ENCODE measurements around the gene ITPRID2.

The ITPRID2 gene

GRCh38 chr2:181882246-181883020 lies 9.1 kb upstream of the ITPRID2 start:
- no peak for DNase-seq

DNA sequence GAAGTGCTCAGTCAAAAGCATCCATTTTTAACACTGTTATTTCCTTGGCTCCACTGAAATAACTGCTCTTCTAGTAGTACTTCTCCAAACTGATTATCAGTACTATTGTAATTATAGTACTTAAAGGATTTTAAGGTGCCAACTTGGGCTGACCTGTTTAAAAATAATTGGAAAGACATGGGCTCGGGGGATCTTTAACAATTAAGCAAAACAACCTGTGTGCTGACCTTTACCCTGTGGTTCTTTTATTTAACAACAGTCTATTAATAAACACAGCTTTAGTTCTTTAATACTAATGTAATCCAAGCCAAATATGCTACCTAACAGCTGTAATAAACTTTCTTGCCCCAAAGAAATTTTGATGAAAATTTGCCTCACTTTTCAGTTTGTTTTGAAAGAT lies 6.9 kb upstream of the ITPRID2 start:
- DNase-seq, result no peak

DNA sequence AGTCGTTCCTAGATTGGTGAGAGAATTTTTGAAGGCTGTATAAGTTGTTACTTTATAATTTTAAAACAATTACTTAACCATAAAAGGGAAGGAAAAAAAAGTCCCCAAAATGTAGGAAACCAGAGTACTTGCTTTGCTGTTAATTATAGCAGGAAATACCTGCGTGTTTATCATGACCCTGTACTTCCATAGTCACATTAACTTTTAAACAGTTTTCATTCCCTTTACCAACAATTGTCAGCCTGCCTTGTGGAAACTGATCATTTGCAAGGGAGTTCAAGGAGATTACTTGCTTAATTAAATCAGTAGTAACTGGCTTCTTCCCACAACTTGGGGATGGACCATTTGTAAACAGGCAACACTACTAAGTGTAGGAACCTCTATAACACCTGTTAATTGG lies 6.4 kb upstream of the ITPRID2 start:
- no peak for DNase-seq

DNA sequence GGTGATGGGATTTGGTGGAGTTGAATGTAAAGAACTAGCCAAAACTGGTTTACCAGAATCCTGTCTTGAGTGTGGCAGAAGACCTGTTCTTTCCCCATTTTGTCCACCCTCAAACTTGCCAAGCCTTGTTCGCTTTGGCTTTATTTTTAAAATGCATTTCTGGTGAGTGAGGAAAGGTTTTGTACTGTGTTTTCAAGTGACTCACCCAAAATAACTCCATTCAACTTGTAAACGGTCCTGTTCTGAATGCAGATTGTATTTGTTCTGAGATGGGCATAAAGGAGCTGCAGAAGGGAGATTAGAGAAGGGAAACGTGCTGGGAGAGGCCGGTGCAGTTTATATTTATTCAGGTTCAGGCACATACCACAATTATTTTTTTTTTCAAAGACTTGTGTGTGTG lies 5.3 kb upstream of the ITPRID2 start:
- DNase-seq, result no peak

DNA sequence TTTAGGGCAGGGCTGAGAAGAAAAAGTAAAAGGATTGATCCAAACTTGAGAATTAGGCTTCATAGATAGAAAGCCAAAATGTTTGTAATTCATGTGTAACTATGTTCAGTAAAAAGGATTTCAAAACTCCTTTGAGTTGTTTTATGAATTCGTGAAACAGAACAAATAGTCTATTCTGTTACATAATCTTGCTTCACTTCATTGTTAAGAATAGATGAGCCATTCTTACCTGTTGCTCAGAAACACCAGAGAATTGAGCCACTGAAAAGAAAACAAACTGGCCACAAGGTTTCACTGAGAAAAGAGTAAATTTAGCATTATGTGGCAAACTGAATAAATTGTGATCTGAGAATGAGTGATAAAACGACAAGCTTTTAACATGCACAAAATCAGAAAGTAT lies 4.5 kb upstream of the ITPRID2 start:
- DNase-seq, result no peak

DNA sequence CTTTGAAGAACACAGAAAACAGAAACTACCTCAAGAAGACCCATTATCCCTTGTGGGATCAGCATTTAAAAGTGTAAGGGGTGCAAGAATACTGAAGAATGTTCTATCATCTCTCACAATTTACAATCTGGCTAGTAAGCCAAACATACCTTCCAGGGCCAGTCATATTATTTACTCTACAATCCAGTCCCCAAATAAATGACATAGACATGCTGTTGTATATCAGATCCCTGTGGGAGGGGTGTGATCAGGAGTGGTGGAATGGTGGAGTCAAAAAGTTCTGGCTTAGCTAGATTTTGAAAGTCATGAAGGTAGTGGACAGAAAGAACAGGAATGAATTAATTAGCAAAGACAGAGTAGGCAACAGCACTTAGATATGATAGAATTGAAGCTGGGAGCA lies 1.8 kb upstream of the ITPRID2 start:
- no peak for DNase-seq

DNA sequence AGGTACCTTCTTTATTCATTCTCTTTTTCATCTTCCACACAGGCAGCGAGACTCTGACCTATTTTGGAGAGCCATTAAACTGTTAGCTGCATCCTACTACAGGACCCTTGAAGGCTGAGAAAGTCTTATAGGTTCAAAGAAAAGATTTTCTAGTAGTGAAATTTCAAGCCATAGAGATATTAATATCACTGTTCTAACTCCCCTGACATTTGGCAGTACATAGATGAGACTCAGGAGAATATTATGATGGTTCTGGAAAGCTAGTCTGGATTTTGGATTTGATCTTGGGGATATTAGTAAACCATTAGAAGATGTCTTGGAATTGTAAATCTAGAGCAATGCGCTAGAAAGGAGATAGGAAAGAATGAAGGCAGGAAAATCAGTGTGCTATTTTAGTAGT lies 1.3 kb upstream of the ITPRID2 start:
- no peak for DNase-seq

GRCh38 chr2:181891966-181892798 lies 652 bp downstream of the ITPRID2 start:
- peak; percentile 70 for DNase-seq

GRCh38 chr2:181892799-181893435 lies 1.4 kb downstream of the ITPRID2 start:
- no peak for DNase-seq

DNA sequence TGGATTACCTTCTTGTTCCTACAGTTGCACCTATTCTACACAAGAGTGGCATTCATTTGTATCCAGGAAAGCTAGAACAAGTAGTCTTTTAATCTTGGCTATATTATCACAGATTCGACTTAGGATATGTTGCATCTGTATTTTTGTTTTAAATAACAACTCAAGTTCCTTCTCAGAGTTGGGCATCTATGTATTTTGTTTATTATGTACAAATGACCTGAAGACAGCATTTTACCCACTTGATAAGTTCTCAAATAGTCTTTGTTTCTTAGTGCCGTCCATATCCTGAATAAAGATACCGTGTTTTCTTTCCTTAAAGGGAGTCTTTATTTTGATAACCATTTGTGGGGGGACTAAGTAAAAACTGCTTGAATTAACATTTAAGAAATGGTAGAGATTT lies 2.9 kb downstream of the ITPRID2 start:
- DNase-seq, result no peak

- no peak for DNase-seq
Observed at GRCh38 chr2:181895818-181896217, 4.3 kb downstream of the ITPRID2 start.

GRCh38 chr2:181896286-181896685 lies 4.8 kb downstream of the ITPRID2 start:
- DNase-seq, result no peak

GRCh38 chr2:181900007-181900651 lies 8.6 kb downstream of the ITPRID2 start:
- no peak for DNase-seq

GRCh38 chr2:181902625-181903024 lies 11.1 kb downstream of the ITPRID2 start:
- DNase-seq, result no peak

DNA sequence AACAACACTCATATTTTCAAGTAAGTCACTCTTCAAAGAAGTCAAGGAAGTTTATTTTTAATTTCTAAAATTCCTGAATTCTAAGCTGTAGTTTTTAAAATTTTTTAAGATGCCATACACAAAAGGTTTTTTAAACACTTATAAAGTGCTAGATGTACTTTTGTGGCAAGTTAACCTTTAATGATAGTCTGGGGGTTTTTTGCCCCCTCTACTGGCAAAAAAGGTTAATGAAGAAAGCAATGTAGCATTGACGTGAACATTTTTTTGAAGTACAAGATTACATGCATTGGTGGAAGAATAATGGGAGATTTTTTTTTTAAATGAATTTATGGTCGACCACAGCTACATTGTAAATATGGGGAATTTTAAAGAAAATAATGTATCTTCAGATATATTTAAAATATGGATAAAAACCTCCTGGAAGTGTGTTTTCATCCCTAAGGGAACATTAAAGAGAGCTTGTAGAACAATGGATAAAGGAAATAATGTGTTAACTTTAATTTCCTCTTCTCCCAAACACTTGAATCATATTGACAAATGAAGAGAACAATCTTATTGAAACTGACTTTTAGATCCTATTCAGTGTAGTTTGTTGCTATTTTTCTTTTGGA lies 12.6 kb downstream of the ITPRID2 start:
- no peak for DNase-seq

GRCh38 chr2:181907057-181907456 lies 15.5 kb downstream of the ITPRID2 start:
- no peak for DNase-seq

DNA sequence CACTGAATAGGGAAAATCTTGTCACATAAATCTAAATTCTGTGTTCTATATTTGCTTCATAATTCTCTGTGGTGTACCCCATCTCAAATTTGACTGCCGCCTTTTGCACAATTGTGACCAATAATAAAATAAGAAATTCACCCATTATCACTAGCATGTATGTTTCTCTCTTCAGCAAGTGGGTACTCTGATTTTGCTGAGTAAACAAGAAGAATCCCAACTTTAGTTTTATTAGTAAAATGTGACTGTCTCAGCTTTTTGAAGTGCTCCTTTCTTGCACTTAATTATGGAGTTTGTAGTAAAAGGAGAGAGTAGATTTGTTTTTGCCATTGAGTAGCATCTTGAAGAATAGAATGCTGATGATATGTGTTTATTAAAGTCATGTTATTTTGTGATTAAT lies 16.1 kb downstream of the ITPRID2 start:
- DNase-seq, result no peak

DNA sequence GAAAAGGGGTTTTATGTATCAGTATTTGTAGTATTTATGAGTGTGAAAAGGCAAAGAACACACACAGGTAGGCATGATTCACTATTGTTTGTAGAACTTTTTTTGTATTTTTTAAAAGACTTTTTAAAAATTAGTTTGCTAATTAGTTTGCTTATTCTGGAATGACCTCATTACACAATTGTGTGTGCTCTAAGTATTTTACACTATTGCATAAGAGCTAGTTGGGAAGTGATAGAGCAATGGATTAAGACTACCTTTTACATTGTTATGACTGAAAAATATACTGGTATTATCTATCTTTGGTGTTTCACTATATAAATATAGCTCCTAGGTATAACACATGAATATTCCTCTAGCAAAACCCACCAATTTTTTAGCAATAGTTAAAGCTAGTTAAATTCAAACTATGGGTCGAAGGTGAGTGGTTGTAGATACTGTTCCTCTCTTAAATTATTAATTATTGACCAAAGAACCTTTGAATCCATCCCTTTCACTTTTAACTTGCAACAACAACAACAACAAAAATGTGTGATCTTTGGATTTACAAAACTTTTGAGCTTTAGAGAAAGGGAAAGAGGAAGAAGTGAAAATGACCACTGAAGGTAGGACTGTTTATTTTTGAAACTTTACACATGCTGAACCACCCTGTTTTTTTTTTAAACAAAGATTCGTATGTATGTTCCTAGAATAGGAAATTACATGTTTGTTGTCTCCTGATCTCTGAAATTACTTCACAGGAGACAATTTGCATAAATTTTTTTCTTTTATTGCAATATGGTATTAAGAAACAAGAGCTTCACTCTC lies 18.7 kb downstream of the ITPRID2 start:
- DNase-seq, result no peak

- DNase-seq, result no peak
Observed at GRCh38 chr2:181911830-181912229, 20.3 kb downstream of the ITPRID2 start.

- no peak for DNase-seq
Observed at GRCh38 chr2:181915102-181915501, 23.6 kb downstream of the ITPRID2 start.

DNA sequence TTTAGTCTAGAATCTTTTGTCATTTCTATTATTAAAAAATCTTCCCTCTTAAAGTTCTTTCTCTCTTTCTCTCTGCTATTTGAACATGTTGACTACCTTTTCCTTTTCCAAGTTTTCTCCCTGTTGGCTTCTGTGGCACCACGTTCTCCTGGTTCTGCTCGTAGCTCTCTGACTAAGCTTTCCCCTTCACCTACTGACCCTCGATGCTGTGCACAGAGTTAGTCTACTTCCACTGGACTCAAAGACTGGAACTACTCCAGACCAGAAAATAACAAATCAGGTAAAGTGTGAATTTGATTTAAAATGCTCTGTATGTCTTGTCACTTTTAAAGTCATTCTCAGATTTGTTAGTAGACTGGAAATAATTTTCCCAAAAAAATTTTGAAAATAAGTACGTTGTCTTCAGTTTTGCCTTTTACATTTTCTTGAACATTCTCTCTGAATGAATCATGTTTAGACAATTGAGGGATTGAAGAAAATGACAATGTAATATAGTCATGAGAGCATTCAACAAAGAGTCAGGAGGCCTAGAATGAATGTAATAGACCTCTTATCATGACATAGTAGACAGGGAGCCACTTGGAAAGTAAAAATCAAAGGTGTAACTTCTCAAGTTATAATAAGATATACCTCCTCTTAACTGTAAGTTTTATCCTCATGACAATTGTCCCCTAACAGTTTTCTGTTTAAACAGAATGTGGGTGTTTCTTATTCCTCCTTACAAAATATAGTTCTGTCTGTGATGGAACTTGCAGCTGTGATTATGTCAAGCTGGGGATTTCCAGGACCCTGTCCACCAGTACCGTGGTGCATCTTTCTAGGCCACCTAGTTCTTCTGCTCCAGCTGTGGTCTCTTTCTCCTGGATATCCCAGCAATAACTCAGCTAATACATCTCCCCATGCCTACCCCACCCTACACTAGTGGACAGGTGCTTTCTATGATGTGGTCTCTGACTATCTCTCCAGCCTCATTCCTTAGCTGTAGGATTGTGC lies 25.5 kb downstream of the ITPRID2 start:
- no peak for DNase-seq
